HG03066 (cell line): ENCODE data around the gene CD34.
"Not testable (repeated sequence)": the region's sequence is repeated elsewhere in the genome, so short reads cannot be mapped to it uniquely, and the experiment has no call there.

Source experiments
- ATAC-seq: cut with Tn5 transposase; IDR thresholded peaks from one replicate; pipeline ENCODE4 v1.9.1; 2021; ENCODE audit warnings: low read depth; ENCODE audit not compliant: unreplicated experiment

Gene CD34

GRCh38 chr1:207933205-207933800 lies 22.4 kb upstream of the CD34 start:
- ATAC-seq = no peak

- no peak for ATAC-seq
Observed at GRCh38 chr1:207926984-207927383, 16.1 kb upstream of the CD34 start.

GRCh38 chr1:207925969-207926368 lies 15.0 kb upstream of the CD34 start:
- ATAC-seq = not testable (repeated sequence)

- no peak for ATAC-seq
Observed at GRCh38 chr1:207925210-207925609, 14.3 kb upstream of the CD34 start.

- no peak for ATAC-seq
Observed at GRCh38 chr1:207923561-207923960, 12.6 kb upstream of the CD34 start.

GRCh38 chr1:207923121-207923520 lies 12.2 kb upstream of the CD34 start:
- ATAC-seq = no peak

- no peak for ATAC-seq
Observed at GRCh38 chr1:207922554-207922953, 11.6 kb upstream of the CD34 start.

- no peak for ATAC-seq
Observed at GRCh38 chr1:207921321-207921720, 10.4 kb upstream of the CD34 start.

- no peak for ATAC-seq
Observed at GRCh38 chr1:207920444-207921021, 9.6 kb upstream of the CD34 start.

- ATAC-seq = no peak
Observed at GRCh38 chr1:207919523-207920170, 8.7 kb upstream of the CD34 start.

- no peak for ATAC-seq
Observed at GRCh38 chr1:207918581-207918980, 7.7 kb upstream of the CD34 start.

GRCh38 chr1:207918011-207918410 lies 7.1 kb upstream of the CD34 start:
- no peak for ATAC-seq

GRCh38 chr1:207917080-207917479 lies 6.2 kb upstream of the CD34 start:
- ATAC-seq = no peak

- no peak for ATAC-seq
Observed at GRCh38 chr1:207913951-207914350, 3.0 kb upstream of the CD34 start.

- no peak for ATAC-seq
Observed at GRCh38 chr1:207911856-207912760, 1.2 kb upstream of the CD34 start.

GRCh38 chr1:207909687-207910086 lies 1.2 kb downstream of the CD34 start:
- no peak for ATAC-seq

GRCh38 chr1:207908107-207908734 lies 2.7 kb downstream of the CD34 start:
- no peak for ATAC-seq

GRCh38 chr1:207904391-207904790 lies 6.5 kb downstream of the CD34 start:
- ATAC-seq = no peak

- ATAC-seq = no peak
Observed at GRCh38 chr1:207903767-207904166, 7.2 kb downstream of the CD34 start.

- ATAC-seq = no peak
Observed at GRCh38 chr1:207903053-207903452, 7.9 kb downstream of the CD34 start.

- no peak for ATAC-seq
Observed at GRCh38 chr1:207902566-207902965, 8.4 kb downstream of the CD34 start.
